Right ventricle myocardium superior (tissue), 1 donor: ENCODE results near the gene SLC35C1. TPM values are rescaled to one million over a fixed set of nuclear protein-coding genes. Genes with fewer than 3 reads are reported as not detected.
A peak's percentile ranks its signal among the peaks of the same experiment; 100 is the strongest.

Source experiments
- ATAC-seq: fragments of 200-7000 bp; cut with Tn5 transposase; one replicate; pipeline ENCODE4 v1.9.1; 2020; ENCODE audit warnings: mild to moderate bottlenecking; ENCODE audit not compliant: poor library complexity
- DNase-seq: peaks from one replicate; pipeline ENCODE4 v3.0.0-alpha.2; 2020
- intact Hi-C: fragments of 100-400 bp; cut with DNase I; formaldehyde crosslinking; loops from one replicate; pipeline ENCODE4 v1.11.2; 2022
- total RNA-seq: library from RNA; stranded (reverse); fragmentation: NEBNext Ultra II Directional; extraction: Animal tissue kit (Norgen Biotek cat#: 25700); gene quantifications from one replicate; pipeline ENCODE4 v1.2.1, GENCODE V29; 2021
- donor health status: DM: no; HTN: yes; CAD: no; lungs with severe emphysema.

SLC35C1 gene
- total RNA-seq, 1 donor from 2014 or later: 5.8 TPM

DNA sequence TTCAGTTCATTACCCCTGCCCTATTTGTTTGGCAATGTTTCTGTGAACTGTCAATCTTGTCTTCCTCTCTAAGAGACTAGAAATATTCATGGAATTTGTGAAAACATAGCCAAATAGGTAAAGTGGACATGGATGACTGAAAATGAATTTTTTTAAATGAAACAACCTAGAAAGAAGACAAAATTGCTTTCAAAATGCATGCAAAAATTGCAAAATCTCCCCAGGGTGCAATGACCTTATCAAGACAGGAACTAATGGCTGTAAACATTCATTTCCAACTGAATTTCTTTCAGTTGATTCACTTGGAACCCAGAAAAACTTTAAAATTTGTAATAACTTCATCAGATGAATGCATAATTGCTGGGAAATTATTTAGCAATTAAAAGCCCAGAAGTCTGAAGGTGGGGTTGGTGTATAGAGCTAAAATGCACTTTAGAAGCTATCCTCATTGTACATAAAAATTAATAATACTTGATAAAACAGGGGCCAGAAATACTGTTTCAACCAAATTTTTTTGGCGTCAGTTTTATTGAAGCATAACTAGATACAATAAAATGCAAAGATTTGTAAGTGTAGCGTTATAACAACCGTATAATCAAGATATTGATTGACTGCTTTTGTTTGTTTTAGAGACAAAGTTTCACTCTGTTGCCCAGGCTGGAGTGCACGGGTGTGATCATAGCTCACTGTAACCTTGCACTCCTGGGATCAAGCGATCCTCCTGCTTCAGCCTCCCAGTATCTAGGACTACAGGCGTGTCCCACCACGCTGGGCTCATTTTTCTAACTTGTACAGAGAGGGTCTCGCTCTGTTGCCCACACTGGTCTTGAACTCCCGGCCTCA, 27.6 kb upstream of the SLC35C1 start:
- DNase-seq (no peak), ATAC-seq (no peak)
- intact Hi-C loops: no loop called here

- intact Hi-C loops: no loop called here
- ATAC-seq (no peak), DNase-seq (no peak)
Observed at GRCh38 chr11:45778341-45778740, 26.6 kb upstream of the SLC35C1 start.

DNA sequence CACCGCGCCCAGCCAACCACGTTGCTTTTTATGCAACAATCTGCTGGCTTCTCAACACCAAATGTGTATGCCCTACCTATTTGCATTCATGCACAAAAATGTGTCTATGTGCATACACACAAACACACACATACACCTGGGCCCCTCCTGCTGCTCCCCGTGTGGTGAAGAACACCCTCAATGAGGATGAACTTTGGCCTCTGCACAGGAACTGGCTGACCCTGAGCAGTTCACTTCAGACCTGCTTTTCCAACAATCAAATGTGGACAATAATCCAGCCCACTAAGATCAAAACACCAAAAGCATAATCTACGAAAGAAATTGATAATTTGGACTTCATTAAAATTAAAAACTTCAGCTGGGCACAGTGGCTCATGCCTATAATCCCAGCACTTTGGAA, 25.3 kb upstream of the SLC35C1 start:
- no peak for ATAC-seq
- DNase-seq: no peak
- intact Hi-C loops: no loop called here

DNA sequence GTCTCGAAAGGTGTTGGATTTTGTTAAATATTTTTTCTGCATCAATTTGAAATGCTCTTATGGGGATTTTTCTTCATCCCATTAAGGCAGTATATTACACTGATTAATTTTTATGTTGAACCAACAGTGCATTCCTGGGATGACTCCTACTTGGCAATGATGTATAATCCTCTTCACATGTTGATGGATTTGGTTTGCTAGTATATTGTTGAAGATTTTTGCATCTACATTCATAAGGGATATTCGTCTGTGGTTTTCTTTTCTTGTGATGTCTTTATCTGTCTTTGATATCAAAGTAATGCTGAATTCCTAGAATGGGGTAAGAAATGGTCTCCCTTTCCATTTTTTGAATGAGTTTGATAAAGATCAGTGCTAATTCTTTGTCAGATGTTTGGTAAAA, 18.7 kb upstream of the SLC35C1 start:
- intact Hi-C loops: no loop called here
- ATAC-seq (no peak), DNase-seq (no peak)

GRCh38 chr11:45788887-45789286, 16.1 kb upstream of the SLC35C1 start:
- no peak for DNase-seq
- intact Hi-C loops: no loop called here
- ATAC-seq: no peak

- DNase-seq: no peak
- intact Hi-C loops: no loop called here
- no peak for ATAC-seq
Observed at GRCh38 chr11:45791524-45791923, 13.4 kb upstream of the SLC35C1 start.

- intact Hi-C loops: no loop called here
- DNase-seq (no peak), ATAC-seq (no peak)
Observed at GRCh38 chr11:45794169-45794568, 10.8 kb upstream of the SLC35C1 start.

DNA sequence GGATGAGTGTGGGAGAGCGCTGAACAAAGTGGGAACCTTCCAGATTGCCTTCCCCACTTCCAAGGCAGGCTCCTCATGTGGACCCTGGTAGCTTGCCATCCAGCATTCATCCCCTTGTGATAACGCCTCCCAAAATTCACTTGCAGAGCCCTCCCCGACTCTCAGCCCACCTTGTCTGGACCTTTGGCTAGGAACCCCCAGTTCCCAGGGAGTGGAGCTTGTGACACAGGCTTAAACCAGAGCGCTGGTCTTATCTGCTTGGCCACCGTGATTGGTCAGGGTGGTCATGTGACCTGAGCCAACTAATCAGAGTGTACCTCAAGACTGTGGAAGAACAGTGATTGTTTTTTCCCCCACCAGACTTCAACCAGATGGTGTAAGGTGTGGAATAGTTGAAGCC, 9.6 kb upstream of the SLC35C1 start:
- ATAC-seq (no peak), DNase-seq (no peak)
- intact Hi-C loops: no loop called here

DNA sequence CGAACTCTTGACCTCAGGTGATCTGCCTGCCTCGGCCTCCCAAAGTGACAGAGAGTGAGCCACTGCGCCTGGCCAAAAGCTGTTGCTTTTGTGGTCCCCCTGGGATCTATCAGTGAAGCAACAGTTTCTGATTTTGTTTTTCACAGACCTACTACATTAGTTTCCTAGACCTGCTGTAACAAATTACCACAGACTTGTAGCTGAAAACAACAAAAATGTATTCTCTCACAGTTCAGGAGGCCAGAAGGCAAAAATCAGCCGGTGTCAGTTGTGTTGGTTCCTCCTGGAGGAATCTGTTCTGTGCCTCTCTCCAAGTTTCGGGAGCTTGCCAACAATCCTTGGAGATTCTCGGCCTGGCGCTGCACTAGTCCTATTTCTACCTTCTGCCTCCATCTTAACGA, 8.5 kb upstream of the SLC35C1 start:
- intact Hi-C loops: no loop called here
- DNase-seq (no peak), ATAC-seq (no peak)

GRCh38 chr11:45798793-45799441, 6.0 kb upstream of the SLC35C1 start:
- DNase-seq (no peak), ATAC-seq (no peak)
- intact Hi-C loops: no loop called here

GRCh38 chr11:45799562-45799961, 5.4 kb upstream of the SLC35C1 start:
- intact Hi-C loops: no loop called here
- ATAC-seq (no peak), DNase-seq (no peak)

DNA sequence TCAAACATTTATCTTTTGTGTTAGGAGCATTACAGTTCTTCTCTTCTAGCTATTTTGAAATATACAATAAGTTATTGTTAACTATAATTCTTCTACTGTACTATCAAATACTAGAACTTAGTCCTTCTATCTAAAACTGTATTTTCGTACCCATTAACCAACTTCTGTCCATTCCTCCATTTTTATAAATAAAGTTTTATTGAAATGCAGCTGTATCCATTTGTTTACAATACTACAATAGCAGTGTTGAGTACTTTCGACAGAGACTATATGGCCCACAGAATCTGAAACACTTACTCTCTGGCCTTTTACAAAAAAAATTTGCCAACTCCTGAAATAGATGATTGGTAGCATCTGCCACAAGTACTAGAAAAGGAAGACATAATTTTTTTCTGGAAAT, 4.7 kb upstream of the SLC35C1 start:
- intact Hi-C loops: no loop called here
- DNase-seq: no peak
- ATAC-seq: no peak

GRCh38 chr11:45801723-45802315, 3.1 kb upstream of the SLC35C1 start:
- ATAC-seq (no peak), DNase-seq (no peak)
- intact Hi-C loops: no loop called here

GRCh38 chr11:45802531-45803317, 2.2 kb upstream of the SLC35C1 start:
- DNase-seq (no peak), ATAC-seq (no peak)
- intact Hi-C loops: no loop called here

- peak; percentile 92 for DNase-seq
- ATAC-seq: peak; percentile 71
- intact Hi-C loops: no loop called here
Observed at GRCh38 chr11:45803971-45804760, 783 bp upstream of the SLC35C1 start.

GRCh38 chr11:45805305-45806071, 539 bp downstream of the SLC35C1 start:
- peak; percentile 48 for ATAC-seq
- peak; percentile 61 for DNase-seq
- intact Hi-C loops: no loop called here

- DNase-seq (no peak), ATAC-seq (no peak)
- intact Hi-C loops: no loop called here
Observed at GRCh38 chr11:45806072-45806933, 1.4 kb downstream of the SLC35C1 start.
